C4-2B (cell line): ENCODE data around the gene ATXN2.

Experiments used
- ZFX ChIP-seq: fragments of 450-650 bp; IDR thresholded peaks from 2 replicates; pipeline ENCODE4 v1.6.1; 2017
- TF ChIP-seq, protein P1 (sequence below): fragments of 450-650 bp; conservative IDR thresholded peaks from 2 replicates; pipeline ENCODE4 v1.5.1; 2017; ENCODE audit warnings: mild to moderate bottlenecking

DNA sequence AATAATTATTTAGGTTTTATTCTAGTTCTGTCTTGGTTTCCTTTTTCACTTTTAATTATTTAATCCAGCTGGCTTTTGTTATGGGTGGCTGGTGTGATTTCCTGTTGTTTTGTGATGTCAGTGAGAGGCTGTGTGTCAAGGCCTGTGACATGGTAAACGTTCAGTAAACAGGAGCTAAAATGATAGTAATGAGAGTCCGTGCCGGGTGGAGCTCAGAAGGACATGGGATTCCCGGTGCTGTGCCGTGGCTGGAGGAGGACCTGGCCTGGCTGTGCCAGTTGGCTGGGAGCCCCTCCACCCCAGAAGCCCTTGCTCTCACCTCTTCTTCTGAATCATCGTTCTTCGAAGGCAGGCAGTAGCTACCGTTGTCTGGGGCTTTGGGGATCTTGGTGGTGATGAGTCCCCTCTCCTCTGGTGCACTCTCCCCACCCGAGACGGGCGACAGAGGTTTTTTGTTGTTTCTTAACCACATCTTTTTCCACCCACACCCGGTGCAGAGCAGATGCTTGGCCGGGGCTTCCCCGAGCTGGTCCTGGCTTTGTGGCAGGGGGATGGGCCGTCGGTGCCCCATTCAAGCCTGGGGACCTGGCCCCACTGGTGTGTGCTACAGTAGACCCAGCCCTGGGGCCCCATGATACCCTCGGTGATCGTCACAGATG, 164.3 kb downstream of the ATXN2 start:
- TF ChIP-seq, protein P1, sequence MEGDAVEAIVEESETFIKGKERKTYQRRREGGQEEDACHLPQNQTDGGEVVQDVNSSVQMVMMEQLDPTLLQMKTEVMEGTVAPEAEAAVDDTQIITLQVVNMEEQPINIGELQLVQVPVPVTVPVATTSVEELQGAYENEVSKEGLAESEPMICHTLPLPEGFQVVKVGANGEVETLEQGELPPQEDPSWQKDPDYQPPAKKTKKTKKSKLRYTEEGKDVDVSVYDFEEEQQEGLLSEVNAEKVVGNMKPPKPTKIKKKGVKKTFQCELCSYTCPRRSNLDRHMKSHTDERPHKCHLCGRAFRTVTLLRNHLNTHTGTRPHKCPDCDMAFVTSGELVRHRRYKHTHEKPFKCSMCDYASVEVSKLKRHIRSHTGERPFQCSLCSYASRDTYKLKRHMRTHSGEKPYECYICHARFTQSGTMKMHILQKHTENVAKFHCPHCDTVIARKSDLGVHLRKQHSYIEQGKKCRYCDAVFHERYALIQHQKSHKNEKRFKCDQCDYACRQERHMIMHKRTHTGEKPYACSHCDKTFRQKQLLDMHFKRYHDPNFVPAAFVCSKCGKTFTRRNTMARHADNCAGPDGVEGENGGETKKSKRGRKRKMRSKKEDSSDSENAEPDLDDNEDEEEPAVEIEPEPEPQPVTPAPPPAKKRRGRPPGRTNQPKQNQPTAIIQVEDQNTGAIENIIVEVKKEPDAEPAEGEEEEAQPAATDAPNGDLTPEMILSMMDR = no peak
- no peak for TF ChIP-seq ZFX
